ENCODE results near the gene PRR33. TPM values are rescaled to one million over a fixed set of nuclear protein-coding genes. Genes with fewer than 3 reads are reported as not detected.

PRR33 gene
- polyA plus RNA-seq, 2 of the 4 experiments (the other 2 are of a cell fraction): not detected

DNA sequence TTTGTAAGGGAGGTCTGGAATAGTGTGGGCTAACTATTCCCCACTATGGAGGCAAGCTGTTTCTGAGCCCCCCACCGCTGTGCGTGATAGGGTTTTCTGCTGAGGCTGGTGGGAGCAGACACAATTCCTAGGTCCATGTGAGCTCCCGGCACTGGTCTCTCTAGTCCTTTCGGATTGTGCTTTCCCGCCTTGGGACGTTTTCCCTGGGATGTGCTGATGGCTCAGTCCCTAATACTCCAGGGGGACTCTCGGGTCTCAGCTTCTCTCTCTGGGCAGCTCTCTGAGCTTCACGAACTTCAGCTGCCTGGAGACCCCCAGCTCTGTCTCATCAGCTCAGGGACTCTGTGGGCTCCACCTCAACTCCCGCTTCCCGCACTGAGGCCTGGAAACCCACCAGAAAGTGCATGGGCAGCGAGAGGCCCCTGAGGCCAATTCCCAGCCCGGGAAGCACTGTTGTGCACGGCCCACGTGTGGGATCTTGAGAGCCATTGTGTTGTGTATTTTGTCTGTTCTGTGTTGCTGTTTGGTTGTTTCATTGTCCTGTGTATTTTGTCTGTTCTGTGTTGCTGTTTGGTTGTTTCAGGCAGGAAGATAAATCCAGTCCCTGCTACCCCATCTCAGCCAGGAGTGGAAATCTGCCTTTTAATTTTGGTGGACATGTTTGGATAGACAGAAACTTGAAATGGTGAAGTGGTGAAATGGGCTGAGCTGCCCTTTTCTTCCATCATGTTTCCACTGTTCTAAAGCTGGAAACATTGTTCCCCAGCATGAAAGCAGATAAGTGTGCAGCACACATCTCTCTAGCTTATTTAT is 15.1 kb upstream of the PRR33 start (continued):
- TF ChIP-seq FOSB (CRISPR knock-in tag; IDR thresholded peaks at IDR 0.05): no peak

DNA sequence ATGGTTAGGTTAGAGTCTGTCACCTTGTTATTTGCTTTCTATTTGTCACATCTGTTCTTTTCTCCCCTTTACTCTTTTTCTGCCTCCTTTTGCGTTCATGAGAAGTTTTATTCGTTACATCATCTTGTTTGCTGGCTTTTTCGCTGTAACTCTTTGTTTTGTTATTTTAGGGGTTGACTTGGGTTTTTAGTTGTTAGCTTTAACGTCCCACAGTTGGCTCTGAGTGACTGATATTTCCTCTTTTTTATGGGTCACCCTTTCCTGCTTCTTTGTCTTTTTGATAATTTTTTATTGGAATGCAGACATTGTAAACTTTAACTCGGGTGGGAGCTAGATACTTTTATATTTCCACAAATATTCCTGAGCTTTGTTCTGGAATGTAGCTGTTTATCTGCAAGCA is 14.5 kb upstream of the PRR33 start:
- ChIA-PET CTCF (interaction anchor here (0.6 to 3.1 kb wide), 15 partner anchors 11 to 359 kb away, joined by 3 to 16 read pairs (median 3); partner anchors contain the start of gene TNNI2), POLR2A (no interaction called here)
- H3K4me3 ChIP-seq: no peak overlapping the region
- 18% methylated on average over 5 of the region's 5 CpGs for WGBS (ENCODE audit: missing lambda C conversion rate)
- DNase-seq (ENCODE audit: low read depth in 1 of 2, low spot score in 1 of 2): no peak
- TF ChIP-seq POLR2A (IDR thresholded peaks at IDR 0.05; ENCODE audit: low read length) (no peak), CHD4 (IDR thresholded peaks at IDR 0.05; ENCODE audit: borderline replicate concordance) (no peak), HOXB5 (CRISPR knock-in tag; IDR thresholded peaks at IDR 0.05) (no peak), MAFK (IDR thresholded peaks at IDR 0.05; ENCODE audit: partially characterized antibody) (no peak), EHF (CRISPR knock-in tag; IDR thresholded peaks at IDR 0.05) (no peak), KDM5A (IDR thresholded peaks at IDR 0.05) (no peak), CEBPB (IDR thresholded peaks at IDR 0.05) (no peak), KDM1A (IDR thresholded peaks at IDR 0.05; ENCODE audit: low read depth) (no peak), ZFP36 (IDR thresholded peaks at IDR 0.05; ENCODE audit: borderline replicate concordance, partially characterized antibody) (no peak), RFX5 (IDR thresholded peaks at IDR 0.05) (no peak), NFE2L2 (conservative IDR thresholded peaks at IDR 0.05; ENCODE audit: low read length) (no peak), GATA3 (IDR thresholded peaks at IDR 0.05; ENCODE audit: borderline replicate concordance) (no peak), ESRRA (IDR thresholded peaks at IDR 0.05; ENCODE audit: borderline replicate concordance, low read length) (no peak), ZNF302 (CRISPR knock-in tag; IDR thresholded peaks at IDR 0.05) (no peak), HOXB13 (CRISPR knock-in tag; IDR thresholded peaks at IDR 0.05; ENCODE audit: low read depth) (no peak)
- TF ChIP-seq, protein P1, sequence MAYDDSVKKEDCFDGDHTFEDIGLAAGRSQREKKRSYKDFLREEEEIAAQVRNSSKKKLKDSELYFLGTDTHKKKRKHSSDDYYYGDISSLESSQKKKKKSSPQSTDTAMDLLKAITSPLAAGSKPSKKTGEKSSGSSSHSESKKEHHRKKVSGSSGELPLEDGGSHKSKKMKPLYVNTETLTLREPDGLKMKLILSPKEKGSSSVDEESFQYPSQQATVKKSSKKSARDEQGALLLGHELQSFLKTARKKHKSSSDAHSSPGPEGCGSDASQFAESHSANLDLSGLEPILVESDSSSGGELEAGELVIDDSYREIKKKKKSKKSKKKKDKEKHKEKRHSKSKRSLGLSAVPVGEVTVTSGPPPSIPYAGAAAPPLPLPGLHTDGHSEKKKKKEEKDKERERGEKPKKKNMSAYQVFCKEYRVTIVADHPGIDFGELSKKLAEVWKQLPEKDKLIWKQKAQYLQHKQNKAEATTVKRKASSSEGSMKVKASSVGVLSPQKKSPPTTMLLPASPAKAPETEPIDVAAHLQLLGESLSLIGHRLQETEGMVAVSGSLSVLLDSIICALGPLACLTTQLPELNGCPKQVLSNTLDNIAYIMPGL (CRISPR knock-in tag; IDR thresholded peaks at IDR 0.05; ENCODE audit: borderline replicate concordance): no peak
- TF ChIP-seq, protein P2, sequence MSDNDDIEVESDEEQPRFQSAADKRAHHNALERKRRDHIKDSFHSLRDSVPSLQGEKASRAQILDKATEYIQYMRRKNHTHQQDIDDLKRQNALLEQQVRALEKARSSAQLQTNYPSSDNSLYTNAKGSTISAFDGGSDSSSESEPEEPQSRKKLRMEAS (IDR thresholded peaks at IDR 0.05): no peak
- TF ChIP-seq, protein P3, sequence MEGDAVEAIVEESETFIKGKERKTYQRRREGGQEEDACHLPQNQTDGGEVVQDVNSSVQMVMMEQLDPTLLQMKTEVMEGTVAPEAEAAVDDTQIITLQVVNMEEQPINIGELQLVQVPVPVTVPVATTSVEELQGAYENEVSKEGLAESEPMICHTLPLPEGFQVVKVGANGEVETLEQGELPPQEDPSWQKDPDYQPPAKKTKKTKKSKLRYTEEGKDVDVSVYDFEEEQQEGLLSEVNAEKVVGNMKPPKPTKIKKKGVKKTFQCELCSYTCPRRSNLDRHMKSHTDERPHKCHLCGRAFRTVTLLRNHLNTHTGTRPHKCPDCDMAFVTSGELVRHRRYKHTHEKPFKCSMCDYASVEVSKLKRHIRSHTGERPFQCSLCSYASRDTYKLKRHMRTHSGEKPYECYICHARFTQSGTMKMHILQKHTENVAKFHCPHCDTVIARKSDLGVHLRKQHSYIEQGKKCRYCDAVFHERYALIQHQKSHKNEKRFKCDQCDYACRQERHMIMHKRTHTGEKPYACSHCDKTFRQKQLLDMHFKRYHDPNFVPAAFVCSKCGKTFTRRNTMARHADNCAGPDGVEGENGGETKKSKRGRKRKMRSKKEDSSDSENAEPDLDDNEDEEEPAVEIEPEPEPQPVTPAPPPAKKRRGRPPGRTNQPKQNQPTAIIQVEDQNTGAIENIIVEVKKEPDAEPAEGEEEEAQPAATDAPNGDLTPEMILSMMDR (IDR thresholded peaks at IDR 0.05): no peak
- TF ChIP-seq, protein P4, sequence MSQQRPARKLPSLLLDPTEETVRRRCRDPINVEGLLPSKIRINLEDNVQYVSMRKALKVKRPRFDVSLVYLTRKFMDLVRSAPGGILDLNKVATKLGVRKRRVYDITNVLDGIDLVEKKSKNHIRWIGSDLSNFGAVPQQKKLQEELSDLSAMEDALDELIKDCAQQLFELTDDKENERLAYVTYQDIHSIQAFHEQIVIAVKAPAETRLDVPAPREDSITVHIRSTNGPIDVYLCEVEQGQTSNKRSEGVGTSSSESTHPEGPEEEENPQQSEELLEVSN (IDR thresholded peaks at IDR 0.05; ENCODE audit: borderline replicate concordance, low read depth): no peak
- TF ChIP-seq, protein P5, sequence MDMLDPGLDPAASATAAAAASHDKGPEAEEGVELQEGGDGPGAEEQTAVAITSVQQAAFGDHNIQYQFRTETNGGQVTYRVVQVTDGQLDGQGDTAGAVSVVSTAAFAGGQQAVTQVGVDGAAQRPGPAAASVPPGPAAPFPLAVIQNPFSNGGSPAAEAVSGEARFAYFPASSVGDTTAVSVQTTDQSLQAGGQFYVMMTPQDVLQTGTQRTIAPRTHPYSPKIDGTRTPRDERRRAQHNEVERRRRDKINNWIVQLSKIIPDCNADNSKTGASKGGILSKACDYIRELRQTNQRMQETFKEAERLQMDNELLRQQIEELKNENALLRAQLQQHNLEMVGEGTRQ (IDR thresholded peaks at IDR 0.05): no peak
- no peaks in the 10 kb centered on the region for H3K9me3 ChIP-seq
- 0 out of 3 replicates have a peak, but pooled peaks cover 2% of the 10 kb centered on the region for H3K4me1 ChIP-seq
- no peak overlapping the region for H3K27ac ChIP-seq
- no peak for FAIRE-seq
- H3K4me2 ChIP-seq: no peak overlapping the region
- ATAC-seq: no peak

All from A549 (cell line).